ENCODE measurements around the gene CHN1. TPM values are rescaled to one million over a fixed set of nuclear protein-coding genes. Genes with fewer than 3 reads are reported as not detected.

CHN1 gene
- polyA plus RNA-seq, 1 of the 3 experiments (the other 2 are of a cell fraction) = 31.6 TPM

DNA sequence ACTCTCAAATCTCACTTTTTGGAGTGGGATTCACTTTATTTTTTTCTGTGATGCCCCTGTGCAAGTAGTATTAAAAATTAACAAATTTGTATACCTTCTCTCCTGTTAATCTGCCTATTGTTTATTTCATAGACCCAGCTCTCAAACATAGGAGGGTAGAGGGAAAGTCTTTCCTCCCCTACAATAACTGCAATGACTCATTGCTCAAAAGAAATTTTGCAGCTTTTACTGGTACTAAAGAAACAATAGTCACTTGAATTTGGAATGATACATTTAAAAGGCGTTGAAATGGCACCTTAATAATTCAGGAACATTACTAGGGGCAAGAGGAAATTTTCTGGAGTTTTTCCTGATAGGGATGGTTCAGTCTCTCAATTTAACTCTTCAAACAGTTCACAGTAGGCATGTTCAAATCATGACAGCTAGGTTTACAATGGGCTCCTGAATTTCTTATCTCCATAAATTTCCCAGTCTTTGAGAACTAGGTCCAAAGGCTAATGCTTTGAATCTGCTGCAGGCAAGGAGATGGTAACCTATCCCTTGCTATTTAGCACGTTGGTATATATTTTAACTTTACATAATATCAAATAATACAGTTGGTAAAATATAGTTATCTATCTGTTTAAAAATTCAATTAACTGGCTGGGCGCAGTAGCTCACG lies 88.8 kb downstream of the CHN1 start:
- TF ChIP-seq, protein P1, sequence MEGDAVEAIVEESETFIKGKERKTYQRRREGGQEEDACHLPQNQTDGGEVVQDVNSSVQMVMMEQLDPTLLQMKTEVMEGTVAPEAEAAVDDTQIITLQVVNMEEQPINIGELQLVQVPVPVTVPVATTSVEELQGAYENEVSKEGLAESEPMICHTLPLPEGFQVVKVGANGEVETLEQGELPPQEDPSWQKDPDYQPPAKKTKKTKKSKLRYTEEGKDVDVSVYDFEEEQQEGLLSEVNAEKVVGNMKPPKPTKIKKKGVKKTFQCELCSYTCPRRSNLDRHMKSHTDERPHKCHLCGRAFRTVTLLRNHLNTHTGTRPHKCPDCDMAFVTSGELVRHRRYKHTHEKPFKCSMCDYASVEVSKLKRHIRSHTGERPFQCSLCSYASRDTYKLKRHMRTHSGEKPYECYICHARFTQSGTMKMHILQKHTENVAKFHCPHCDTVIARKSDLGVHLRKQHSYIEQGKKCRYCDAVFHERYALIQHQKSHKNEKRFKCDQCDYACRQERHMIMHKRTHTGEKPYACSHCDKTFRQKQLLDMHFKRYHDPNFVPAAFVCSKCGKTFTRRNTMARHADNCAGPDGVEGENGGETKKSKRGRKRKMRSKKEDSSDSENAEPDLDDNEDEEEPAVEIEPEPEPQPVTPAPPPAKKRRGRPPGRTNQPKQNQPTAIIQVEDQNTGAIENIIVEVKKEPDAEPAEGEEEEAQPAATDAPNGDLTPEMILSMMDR (IDR thresholded peaks at IDR 0.05) = no peak
- no peak for TF ChIP-seq TCF12 (IDR thresholded peaks at IDR 0.05)
- no peak for TF ChIP-seq NFIC (IDR thresholded peaks at IDR 0.05; ENCODE audit: borderline replicate concordance)
- TF ChIP-seq, protein P2, sequence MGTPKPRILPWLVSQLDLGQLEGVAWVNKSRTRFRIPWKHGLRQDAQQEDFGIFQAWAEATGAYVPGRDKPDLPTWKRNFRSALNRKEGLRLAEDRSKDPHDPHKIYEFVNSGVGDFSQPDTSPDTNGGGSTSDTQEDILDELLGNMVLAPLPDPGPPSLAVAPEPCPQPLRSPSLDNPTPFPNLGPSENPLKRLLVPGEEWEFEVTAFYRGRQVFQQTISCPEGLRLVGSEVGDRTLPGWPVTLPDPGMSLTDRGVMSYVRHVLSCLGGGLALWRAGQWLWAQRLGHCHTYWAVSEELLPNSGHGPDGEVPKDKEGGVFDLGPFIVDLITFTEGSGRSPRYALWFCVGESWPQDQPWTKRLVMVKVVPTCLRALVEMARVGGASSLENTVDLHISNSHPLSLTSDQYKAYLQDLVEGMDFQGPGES (IDR thresholded peaks at IDR 0.05; ENCODE audit: low read depth, low read length) = no peak
- TF ChIP-seq, protein P3, sequence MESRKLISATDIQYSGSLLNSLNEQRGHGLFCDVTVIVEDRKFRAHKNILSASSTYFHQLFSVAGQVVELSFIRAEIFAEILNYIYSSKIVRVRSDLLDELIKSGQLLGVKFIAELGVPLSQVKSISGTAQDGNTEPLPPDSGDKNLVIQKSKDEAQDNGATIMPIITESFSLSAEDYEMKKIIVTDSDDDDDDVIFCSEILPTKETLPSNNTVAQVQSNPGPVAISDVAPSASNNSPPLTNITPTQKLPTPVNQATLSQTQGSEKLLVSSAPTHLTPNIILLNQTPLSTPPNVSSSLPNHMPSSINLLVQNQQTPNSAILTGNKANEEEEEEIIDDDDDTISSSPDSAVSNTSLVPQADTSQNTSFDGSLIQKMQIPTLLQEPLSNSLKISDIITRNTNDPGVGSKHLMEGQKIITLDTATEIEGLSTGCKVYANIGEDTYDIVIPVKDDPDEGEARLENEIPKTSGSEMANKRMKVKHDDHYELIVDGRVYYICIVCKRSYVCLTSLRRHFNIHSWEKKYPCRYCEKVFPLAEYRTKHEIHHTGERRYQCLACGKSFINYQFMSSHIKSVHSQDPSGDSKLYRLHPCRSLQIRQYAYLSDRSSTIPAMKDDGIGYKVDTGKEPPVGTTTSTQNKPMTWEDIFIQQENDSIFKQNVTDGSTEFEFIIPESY (IDR thresholded peaks at IDR 0.05; ENCODE audit: borderline replicate concordance, low read depth) = no peak
- TF ChIP-seq NRF1 (IDR thresholded peaks at IDR 0.05; ENCODE audit: low read depth, low read length) = no peak
- TF ChIP-seq, protein P4, sequence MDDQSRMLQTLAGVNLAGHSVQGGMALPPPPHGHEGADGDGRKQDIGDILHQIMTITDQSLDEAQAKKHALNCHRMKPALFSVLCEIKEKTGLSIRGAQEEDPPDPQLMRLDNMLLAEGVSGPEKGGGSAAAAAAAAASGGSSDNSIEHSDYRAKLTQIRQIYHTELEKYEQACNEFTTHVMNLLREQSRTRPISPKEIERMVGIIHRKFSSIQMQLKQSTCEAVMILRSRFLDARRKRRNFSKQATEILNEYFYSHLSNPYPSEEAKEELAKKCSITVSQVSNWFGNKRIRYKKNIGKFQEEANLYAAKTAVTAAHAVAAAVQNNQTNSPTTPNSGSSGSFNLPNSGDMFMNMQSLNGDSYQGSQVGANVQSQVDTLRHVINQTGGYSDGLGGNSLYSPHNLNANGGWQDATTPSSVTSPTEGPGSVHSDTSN (IDR thresholded peaks at IDR 0.05) = no peak
- TF ChIP-seq EP300 (IDR thresholded peaks at IDR 0.05; ENCODE audit: borderline replicate concordance in 1 of 2, low read depth in 1 of 2, low read length in 1 of 2) = no peak
- TF ChIP-seq RCOR1 (IDR thresholded peaks at IDR 0.05; ENCODE audit: low read length) = no peak
- no peak for TF ChIP-seq RXRA (IDR thresholded peaks at IDR 0.05; ENCODE audit: borderline replicate concordance, low read depth)
- TF ChIP-seq YY1 (IDR thresholded peaks at IDR 0.05; ENCODE audit: low read depth) = no peak
- TF ChIP-seq, protein P5, sequence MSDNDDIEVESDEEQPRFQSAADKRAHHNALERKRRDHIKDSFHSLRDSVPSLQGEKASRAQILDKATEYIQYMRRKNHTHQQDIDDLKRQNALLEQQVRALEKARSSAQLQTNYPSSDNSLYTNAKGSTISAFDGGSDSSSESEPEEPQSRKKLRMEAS (IDR thresholded peaks at IDR 0.05; ENCODE audit: low read depth) = no peak
- TF ChIP-seq CHD2 (IDR thresholded peaks at IDR 0.05; ENCODE audit: low read length, partially characterized antibody) = no peak
- TF ChIP-seq TAF1 (IDR thresholded peaks at IDR 0.05; ENCODE audit: borderline replicate concordance, low read depth, low read length) = no peak
- no peak for TF ChIP-seq RFX5 (IDR thresholded peaks at IDR 0.05; ENCODE audit: low read length)
- TF ChIP-seq FOSL2 (IDR thresholded peaks at IDR 0.05; ENCODE audit: borderline replicate concordance, low read depth) = no peak
- TF ChIP-seq, protein P6, sequence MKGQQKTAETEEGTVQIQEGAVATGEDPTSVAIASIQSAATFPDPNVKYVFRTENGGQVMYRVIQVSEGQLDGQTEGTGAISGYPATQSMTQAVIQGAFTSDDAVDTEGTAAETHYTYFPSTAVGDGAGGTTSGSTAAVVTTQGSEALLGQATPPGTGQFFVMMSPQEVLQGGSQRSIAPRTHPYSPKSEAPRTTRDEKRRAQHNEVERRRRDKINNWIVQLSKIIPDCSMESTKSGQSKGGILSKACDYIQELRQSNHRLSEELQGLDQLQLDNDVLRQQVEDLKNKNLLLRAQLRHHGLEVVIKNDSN (IDR thresholded peaks at IDR 0.05; ENCODE audit: borderline replicate concordance, low read depth) = no peak
- H3F3A ChIP-seq (replicated peaks; ENCODE audit: insufficient read depth) = no peaks in the 10 kb centered on the region
- ChIA-PET CTCF (interaction anchor here (0.8 to 1.4 kb wide), 3 partner anchors 144 to 216 kb away, joined by 3 read pairs; no protein-coding TSS in a partner anchor), POLR2A (no interaction called here)
- no peak overlapping the region for H3K4me2 ChIP-seq
- H3K9ac ChIP-seq = no peak overlapping the region
- H3K9me3 ChIP-seq = no peaks in the 10 kb centered on the region
- no peak overlapping the region for H3K27ac ChIP-seq (ENCODE audit: low read depth in 2 of 2, low read length in 1 of 2)
- peaks cover 4 to 19% of the 10 kb centered on the region in 2 experiments for H3K36me3 ChIP-seq (replicated peaks in 1 of 2; ENCODE audit: control insufficient read depth in 1 of 2, insufficient read depth in 2 of 2, low read length in 1 of 2)
- no peak overlapping the region for H2AFZ ChIP-seq (ENCODE audit: low read depth)
- no peaks in the 10 kb centered on the region for H3K9me2 ChIP-seq
- H4K20me1 ChIP-seq (ENCODE audit: insufficient read depth) = no peaks in the 10 kb centered on the region
- H3K4me3 ChIP-seq (ENCODE audit: low read depth in 2 of 2, low read length in 1 of 2) = no peak overlapping the region
- WGBS (ENCODE audit: low lambda C conversion rate) = 97% methylated on average over 4 of the region's 4 CpGs
- peaks cover 0 to 5% of the 10 kb centered on the region in 2 experiments; a peak in 1 of 4 replicates for H3K4me1 ChIP-seq (ENCODE audit: control insufficient read depth in 1 of 2, insufficient read depth in 2 of 2, low read depth in 1 of 2, low read length in 1 of 2)
- H3K79me2 ChIP-seq (ENCODE audit: insufficient read depth) = no peaks in the 10 kb centered on the region
- no peak for DNase-seq
- no peaks in the 10 kb centered on the region for H3K27me3 ChIP-seq (ENCODE audit: insufficient read depth)
